DMS153 (cell line): ENCODE results near the gene RCOR1.
"Not testable (repeated sequence)": the region's sequence is repeated elsewhere in the genome, so short reads cannot be mapped to it uniquely, and the experiment has no call there.

ENCODE experiments used
- DNase-seq: peaks from one replicate; lab custom pipeline; 2025; lab: John Stamatoyannopoulos, UW

RCOR1 gene

DNA sequence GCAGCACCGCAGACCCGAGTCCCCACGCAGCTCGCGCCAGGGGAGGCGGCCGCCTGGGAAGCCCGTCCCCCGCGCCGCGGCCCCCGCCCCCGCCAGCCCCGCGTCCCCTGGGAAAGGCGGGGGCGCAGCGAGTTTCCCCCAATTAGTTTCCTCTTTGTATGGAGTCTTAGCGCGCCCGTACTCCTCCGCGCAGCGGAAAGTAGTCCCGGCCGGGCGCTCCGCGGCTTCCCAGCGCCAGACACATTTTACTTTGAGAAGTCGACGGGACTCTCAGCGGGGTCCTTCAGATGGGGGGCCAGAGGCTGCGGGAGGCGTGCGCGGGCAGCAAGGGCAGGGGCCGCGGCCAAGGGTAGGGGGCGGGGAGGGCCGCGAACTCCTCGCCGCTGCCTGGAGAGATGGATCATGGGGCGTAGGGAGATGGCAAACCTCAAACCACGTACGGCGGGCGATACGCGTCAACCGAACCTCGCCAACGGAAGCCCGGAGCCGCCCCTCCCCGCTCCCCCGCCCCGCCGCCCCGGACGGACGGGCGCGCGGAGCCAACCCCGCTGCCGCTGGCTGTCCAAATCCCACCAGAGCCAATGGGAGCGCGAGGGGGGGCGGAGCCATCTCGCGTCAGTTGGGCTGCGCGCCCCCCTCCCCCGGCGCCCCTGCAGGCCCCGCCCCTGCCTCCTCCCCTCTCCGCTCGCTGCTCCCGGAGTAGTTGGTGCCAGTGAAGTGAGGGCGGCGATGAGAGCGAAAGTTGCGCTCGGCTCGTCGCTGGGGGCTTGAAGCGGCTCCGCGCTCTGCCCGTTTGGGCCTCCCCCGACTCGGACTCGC lies at the start of gene RCOR1:
RCOR1 (plus strand) TSS at position 706 of the 819 bp plus-strand sequence. CDS start 238 bp downstream, outside the sequence.
- DNase-seq, result peak; percentile 78

DNA sequence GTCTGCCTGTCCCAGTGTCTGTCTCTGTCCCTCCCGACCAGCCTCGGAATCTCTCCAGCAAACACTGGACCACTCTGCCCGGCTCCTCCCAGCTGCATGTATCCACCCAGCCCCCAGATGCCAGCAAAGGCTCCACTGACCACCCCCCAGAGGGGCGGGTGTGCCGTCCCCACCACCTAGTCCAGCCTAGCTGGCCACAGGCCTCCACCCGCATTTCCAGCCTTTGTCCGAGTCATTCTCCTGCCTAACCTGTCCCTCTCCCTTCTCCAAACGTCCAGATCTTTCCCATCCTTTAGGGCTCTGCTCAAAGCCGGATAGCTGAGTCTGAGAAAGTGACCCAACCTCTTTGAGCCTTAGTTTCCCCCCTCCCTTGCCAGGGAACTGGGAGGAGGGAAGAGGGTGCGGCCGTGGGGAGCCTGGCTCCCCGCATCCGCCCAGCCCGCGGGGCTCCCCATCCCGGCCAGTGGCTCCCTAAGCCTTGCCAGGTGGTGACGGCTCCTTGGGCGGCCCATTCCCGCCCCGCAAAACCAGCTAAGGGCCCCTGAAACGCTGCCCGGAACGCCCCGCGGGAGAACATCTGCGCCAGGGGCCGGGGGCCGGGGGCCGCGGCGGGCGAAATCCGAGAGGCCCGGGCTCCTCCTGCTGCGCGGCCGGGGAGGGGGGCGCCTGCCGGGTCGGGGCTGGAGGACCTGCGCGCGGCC lies 48.3 kb upstream of the RCOR1 start:
- no peak for DNase-seq

DNA sequence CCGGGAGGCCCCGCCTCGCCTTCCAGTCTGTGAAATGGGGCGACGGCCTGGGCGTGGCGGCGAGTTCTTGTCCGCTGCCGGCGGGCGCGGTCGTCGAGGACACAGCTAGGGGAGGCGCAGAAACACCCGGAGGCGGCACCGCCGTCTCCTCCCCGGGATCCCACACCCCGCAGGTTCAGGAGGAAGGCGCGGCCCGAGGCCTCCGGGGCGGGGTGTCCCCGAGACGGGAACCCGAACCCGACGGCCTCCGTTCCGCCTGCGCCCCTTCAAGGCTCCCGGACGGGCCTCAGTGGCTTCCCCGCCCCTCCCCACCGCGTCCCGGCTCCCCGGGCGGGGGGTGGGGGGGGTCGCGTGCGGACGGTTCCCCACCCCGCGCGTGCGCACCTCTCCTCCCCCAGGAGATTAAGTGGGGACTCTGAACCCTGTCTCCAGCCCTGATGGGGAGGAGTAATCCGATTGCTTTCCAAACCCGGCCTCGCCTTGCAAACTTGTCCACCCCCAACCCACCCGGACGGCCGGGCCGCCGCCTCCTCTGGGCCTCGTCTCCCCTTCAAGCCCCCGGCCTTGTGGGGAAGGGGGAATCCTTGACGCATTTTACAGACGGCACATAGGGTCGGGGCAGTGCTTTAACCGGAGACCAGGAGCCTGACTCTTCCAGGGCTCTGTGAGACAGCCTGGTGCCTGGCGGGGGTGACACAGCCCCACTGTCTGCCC lies 47.5 kb upstream of the RCOR1 start:
- no peak for DNase-seq

DNA sequence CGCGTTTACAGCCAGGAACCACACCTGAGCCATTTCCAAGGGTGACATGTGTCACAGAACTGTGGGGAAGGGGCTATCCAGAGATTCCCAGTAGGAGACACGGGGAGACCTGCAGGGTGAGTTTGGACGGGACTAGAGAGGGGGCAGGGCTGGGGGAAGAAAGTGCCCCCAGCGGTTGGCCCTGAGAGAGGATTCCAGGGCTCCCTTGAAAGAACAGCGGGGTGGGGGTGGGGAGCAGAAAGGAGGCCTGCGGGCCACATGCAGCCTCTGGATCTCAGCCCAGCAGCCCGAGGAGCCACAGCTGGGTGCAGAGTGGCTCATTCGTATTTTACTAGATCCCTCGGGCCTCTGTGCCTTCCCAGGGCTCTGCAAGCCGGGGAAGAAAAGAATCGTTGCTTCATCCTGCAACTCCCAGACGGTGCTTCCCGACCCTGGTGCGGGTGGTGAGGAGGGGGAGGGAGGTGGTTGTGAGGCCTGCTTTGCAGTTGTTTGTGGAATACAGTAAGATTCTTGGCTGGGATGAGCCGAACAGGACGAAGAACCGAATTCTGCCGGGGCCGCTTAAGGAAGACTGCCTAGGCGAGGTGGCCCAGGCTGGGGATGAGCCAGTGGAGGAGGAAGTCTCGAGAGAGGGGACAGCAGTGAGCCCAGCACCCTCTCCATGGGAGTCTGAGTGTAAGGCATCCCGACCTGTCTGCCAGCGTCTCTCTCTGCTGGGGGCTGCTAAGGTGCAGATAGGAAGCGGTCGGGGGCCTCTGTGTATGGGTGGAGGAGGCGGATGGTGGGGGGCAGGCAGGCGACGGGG lies 46.8 kb upstream of the RCOR1 start:
- DNase-seq, result no peak

DNA sequence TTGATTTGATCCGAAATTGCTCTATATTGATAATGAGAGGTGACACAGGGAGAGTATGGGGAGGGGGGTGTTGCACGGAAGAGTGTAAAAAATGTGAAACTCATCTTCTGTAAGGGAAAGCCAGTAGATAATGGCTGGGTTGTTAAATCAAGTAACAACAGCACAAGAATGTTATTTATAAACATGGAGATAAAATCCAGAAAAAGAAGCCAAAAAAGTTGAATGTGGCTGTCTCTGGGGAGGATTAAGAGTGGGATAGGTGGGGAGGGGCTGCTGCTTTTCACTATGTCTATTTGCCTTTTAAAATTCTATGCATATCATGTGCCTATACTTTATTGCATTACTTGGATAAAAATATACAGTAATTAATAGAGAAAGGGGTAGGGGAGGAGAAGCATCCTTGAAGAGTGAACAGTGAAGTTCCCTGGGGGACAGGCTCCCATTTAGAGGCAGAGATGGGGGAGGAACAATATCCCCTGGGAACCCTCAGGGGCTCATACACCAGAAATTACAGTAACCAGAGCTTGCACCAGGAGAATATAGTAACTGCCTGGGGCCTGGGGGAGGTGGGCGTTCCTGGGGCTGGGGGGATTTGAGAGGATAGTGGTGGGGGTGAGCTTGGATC lies 43.7 kb upstream of the RCOR1 start:
- no peak for DNase-seq

DNA sequence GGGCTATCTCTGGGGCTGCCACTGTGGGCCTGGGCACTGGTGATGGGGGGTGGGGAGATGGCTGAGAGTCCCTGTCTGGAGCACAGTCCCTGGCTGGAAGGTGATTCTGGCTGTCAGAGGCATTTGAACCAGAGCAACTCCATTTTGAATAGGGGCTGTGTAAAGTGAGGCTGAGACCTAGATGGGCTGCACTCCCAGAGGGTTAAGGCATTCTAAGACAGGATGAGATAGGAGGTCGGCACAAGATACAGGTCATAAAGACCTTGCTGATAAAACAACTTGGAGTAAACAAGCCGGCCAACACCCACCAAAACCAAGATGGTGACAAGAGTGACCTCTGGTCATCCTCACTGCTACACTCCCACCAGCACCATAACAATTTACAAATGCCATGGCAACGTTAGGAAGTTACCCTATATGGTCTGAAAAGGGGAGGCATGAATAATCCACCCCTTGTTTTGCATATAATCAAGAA lies 41.5 kb upstream of the RCOR1 start:
- not testable (repeated sequence) for DNase-seq

DNA sequence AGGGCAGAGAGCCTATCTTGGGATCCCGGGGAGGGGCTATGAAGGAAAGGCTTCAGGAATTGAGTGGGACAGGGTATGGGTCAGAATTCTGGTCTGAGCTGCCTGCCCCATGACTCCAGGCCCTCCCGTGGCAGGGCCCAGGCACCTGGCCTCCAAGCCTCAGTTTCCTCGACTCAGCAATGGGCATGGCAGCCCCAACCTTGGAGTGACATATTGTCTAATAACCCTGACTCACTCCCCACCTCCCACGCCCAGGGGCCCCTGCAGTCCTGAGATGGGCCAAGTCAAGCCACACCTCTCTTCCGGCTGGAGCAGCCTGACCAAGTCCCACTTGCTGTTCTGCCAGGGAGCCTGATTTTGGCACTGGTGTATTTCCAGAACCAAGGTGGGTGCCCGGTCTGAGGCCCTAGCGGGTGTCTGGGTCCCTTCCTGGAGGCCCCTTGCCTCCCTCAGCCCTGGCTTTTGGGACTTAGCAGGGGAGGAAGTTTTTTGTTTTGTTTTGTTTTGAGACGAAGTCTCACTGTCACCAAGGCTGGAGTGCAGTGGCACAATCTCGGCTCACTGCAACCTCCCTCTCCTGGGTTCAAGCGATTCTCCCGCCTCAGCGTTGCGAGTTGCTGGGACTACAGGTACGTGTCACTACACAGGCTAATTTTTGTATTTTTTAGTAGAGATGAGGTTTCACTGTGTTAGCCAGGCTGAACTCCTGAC lies 40.3 kb upstream of the RCOR1 start:
- no peak for DNase-seq

DNA sequence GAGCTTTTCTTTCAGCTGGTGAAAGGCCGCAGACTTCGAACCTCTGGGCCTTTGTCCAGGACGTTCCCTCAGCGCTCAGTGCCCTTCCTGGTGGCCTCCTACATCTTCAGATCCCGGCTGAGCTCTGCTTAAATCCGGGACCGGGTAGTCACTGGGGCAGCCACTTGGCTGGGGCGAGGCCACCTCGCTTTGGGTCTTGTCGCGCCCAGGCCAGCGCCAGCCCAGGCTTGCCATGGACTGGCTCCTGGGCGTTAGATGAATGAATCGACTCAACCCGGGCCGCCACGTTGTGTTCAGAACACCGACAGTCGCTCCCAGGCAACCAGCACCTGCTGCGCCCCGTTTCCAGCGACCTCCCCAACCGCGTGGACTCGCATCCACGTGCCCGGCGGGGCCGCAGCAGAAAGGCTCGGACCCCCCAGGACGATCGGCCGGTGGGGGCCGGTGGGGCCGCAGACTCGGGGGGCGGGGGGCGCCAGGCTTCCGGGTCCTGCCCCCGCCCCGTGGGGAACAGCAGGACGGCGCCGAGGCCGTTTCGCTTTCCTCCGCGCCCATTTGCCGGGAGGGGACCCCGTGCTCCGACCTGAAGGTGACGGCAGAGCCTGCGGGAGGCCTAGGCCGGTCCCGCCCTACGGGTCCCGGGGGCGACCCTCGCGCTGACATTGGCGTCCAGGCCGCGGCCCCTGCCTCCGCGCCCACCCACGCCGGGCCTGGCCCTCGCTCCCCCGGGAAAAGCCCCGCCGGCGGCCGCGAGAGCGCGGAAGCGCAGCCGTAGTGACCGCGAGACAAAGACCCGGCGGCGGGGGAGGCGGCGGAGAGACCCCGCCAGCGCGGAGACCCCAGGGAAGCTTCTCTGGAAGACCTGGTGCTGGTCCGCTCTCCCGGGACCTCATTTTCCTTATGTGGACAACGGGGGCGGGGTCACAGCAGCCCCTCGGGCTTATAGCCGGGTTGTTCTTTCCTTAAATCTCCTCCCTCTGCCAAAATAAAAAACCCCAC lies 37.3 kb upstream of the RCOR1 start:
- DNase-seq, result peak; percentile 5

DNA sequence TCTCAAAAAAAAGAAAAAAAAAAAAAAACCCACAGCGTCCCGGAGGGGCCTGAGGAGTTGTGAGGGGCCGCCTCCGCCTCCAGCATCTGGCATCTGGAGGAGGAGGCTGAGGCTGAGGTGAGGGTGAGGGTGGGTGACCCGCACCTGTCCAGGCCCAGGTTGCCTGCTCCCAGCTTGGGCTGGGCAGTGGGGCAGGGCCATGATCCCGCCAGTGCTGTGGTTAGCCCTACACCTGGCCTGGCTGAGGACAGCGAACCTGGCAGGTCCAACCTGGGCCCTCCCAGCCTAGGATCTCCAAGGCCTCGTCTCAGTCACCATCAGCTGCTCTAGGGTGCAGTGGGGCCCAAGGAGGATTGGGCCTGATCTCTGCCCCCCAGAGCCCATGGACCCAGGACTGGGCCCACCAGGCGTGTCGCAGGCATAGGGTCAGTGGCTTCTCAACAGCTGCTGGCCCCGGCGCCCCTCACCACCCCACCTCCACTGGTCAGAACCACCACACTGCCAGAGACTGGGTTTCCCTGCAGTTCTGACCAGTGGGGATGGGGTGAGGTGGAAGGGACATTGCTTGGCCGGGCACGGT lies 36.3 kb upstream of the RCOR1 start:
- DNase-seq, result no peak

DNA sequence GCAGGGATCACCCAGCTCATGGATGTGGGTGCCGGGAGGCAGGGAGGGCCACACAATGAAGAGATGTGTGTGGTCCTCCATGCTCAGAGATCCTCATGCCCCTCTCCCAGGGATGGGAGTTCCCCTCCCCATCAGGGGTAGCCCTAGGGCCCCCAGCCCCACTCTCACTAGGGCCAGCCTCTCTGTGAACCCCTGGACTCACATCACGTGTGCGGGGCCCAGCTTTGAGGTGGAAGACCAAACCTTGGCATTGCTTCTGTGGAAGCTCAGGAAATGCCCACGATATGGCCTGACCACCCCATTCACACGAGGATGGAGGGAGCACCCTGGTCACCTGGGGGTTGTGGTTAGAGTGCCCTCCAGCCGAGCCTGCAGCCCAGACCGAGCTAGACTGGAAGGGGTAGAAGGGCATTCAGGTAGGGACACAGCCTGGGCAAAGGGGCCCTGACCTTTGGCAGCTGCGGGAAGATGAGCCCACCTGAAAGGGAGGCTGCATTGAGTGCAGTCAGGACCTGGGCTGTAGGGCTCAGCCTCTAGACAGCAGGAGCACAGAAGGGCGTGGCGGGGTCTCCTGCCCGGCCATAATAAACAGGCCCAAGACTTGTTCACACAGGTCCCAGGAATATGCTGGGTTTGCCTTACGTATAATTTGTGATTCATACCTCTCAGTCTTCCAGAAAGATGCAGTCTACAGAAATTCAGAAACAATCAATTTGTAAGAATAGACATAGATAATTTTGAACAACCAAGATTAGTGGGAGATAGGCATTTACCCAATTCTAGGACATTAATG lies 34.8 kb upstream of the RCOR1 start:
- DNase-seq, result no peak

DNA sequence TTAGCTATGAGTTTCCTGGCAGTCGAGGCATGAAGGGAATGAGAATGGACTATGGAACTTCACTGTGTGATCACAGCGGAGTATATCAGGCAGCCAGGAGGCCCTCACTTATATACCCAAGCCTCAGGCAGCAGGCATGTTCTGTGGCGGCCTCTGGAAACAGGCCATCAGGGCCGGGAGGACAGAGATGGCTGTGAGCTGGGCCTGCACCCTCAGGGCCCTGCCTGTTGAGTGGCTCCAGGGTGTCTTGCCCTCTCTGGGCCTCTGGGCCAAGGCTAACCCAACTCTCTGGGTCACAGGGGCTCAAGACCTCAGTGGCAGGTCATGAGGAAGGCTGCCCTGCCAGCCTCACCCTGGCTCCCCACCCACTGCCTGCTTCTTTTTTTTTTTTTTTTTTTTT lies 33.9 kb upstream of the RCOR1 start:
- DNase-seq, result no peak

DNA sequence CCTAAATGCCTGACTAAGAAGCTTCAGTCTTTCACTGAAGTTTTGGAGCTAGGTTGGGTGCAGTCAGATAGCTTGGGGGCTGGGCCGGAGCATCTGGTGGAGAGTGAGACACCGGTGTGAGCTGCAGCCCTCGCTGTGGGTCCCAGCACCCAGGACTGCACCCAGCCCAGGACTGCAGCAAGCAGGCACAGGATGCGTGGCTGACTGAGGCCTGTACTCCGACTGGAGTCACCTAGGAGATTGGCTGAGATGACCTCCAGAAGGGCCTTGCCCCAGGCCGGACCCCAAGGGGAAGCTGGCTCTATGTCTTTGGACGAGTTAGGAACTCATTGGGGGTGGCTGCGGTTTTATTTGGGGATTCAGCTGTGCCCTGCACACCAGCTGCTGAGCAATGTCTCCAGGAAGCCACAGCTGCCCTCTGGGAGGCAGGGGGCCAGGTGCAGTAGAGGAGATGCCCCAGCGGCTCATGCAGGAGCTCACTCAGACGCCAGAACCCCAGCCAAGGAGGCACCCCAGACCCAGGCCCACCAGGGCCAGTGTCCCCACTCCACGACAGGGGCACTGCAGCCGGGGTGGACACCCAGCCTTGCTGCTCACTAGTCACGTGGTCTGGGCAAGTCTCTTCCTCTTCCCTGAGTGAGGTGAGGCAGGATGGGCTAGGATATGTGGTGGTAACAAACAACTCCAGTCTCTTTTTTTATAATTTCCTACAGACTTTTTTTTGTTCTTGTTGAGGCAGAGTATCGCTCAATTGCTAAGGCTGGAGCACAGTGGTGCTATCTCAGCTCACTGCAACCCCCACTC lies 31.8 kb upstream of the RCOR1 start:
- DNase-seq, result no peak

DNA sequence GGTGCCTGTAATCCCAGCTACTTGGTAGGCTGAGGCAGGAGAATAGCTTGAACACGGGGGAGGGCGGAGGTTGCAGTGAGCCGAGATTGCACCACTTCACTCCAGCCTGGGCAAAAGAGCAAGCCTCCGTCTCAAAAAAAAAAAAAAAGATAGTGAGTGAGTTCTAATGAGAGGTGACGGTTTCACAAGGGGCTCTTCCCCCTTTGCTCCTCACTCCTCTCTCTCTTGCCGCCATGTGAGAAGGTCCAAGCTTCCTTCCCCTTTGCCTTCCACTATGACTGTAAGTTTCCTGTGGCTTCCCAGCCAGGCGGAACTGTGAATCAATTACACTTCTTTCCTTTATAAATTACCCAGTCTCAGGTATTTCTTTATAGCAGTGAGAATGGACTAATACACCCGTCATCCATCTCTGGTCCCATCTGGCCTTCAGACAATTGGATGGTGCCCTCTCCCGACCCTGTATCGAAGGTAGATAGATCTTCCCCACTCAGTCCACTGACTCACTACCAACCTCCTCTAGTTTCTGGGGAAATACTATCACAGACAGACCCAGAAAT lies 27.0 kb upstream of the RCOR1 start:
- no peak for DNase-seq

DNA sequence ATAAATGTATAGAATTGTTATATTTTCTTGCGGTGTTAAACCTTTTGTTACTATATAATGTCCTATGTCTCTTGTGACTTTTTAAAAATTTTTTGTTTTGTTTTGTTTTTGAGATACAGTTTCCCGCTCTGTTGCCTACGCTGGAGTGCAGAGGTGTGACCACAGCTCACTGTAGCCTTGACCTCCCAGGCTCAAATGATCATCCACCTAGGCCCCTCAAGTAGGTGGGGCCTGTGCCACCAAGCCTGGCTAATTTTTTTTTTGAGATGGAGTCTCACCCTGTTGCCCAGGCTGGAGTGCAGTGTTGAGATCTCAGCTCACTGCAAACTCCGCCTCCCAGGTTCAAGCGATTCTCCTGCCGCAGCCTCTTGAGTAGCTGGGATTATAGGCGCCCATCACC lies 26.5 kb upstream of the RCOR1 start:
- DNase-seq, result no peak

DNA sequence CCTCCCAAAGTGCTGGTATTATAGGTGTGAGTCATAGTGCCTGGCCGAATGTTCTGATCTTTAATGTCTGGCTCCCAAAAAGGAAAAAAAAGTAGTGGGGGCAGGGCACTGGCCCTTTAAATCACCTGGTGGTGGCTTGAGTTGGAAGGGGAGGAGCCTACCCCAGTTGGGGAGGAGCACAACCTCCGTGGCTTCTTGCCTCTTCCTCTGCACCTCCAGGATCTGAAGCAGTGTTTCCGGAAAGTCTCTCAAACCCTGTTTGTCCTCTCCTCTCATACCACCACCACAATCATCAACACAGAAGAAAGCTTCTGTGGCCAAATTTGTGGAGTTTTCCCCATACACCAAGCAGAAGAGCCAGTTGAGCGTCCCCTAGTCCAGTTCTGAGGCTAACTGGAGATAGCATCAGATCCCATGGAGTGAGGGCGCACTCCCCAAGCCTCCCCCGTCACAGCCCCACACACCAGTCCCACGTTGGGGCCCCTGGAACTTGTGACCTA lies 24.3 kb upstream of the RCOR1 start:
- DNase-seq, result no peak

DNA sequence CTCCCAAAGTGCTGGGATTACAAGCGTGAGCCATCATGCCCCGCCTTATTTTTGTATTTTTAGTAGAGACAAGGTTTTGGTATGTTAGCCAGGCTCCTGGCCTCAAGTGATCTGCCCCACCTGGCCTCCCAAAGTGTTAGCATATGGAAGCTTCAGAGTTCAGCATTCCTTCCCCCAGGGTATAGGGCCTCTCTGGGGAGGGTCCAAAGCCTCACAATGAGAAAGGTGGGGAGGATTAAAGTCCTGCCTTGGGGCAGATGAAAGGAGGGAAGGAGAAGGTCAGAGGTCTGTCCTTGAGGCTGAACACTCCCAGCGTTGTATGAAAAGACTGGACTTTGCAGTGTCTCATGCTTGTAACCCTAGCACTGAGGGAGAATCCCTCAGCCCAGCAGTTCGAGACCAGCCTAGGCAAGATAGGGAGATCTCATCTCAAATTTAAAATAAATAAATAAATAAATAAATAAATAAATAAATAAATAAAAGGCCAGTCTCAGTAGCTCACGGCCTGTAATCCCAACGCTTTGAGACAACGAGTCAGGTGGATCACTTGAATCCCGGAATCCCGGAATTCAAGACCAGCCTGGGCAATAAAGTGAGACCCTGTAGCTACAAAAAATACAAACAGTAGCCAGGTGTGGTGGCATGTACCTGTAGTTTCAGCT lies 22.0 kb upstream of the RCOR1 start:
- DNase-seq, result no peak
